GM23248 (cell line): ENCODE data around the gene NLRC5. TPM values are rescaled to one million over a fixed set of nuclear protein-coding genes. Genes with fewer than 3 reads are reported as not detected.
"Not testable (repeated sequence)": the region's sequence is repeated elsewhere in the genome, so short reads cannot be mapped to it uniquely, and the experiment has no call there.

Experiments
- DNase-seq: peaks from one replicate; pipeline ENCODE4 v3.0.0-alpha.2; 2015
- H2AFZ ChIP-seq: fragments of 200-600 bp; sonication (generic); 2 replicates; pipeline ENCODE4 v1.6.1; 2016; ENCODE audit warnings: antibody characterized with exemption
- H3F3A ChIP-seq: fragments of 200-600 bp; sonication (generic); 2 replicates; pipeline ENCODE4 v1.6.1; 2016; ENCODE audit warnings: mild to moderate bottlenecking, antibody characterized with exemption, mixed run types; ENCODE audit not compliant: insufficient read depth
- H3K27ac ChIP-seq: fragments of 200-600 bp; sonication (generic); 2 replicates; pipeline ENCODE4 v1.5.1; 2016; ENCODE audit warnings: mild to moderate bottlenecking
- H3K27me3 ChIP-seq: fragments of 200-600 bp; sonication (generic); replicated peaks from 2 replicates; pipeline ENCODE4 v1.6.1; 2016; ENCODE audit warnings: mild to moderate bottlenecking; ENCODE audit not compliant: insufficient read depth
- H3K36me3 ChIP-seq: fragments of 200-600 bp; sonication (generic); 2 replicates; pipeline ENCODE4 v1.6.1; 2016; ENCODE audit warnings: low read depth, mild to moderate bottlenecking
- H3K4me1 ChIP-seq: fragments of 200-600 bp; sonication (generic); 2 replicates; pipeline ENCODE4 v1.6.1; 2016; ENCODE audit warnings: mild to moderate bottlenecking; ENCODE audit not compliant: insufficient read depth
- H3K4me2 ChIP-seq: fragments of 200-600 bp; sonication (generic); one replicate; pipeline ENCODE4 v1.6.1; 2016; ENCODE audit warnings: mild to moderate bottlenecking; ENCODE audit not compliant: unreplicated experiment
- H3K4me3 ChIP-seq: fragments of 200-600 bp; sonication (generic); 2 replicates; pipeline ENCODE4 v1.5.1; 2016; ENCODE audit warnings: mild to moderate bottlenecking
- H3K79me2 ChIP-seq: fragments of 200-600 bp; sonication (generic); 2 replicates; pipeline ENCODE4 v1.6.1; 2016; ENCODE audit warnings: mild to moderate bottlenecking; ENCODE audit not compliant: insufficient read depth
- H3K9ac ChIP-seq: fragments of 200-600 bp; sonication (generic); 2 replicates; pipeline ENCODE4 v1.6.1; 2016; ENCODE audit warnings: mild to moderate bottlenecking
- H3K9me2 ChIP-seq: fragments of 200-600 bp; sonication (generic); 2 replicates; pipeline ENCODE4 v1.6.1; 2016; ENCODE audit warnings: mixed run types, mild to moderate bottlenecking, moderate library complexity; ENCODE audit not compliant: insufficient read depth
- H3K9me3 ChIP-seq: fragments of 200-600 bp; sonication (generic); one replicate; pipeline ENCODE4 v1.6.1; 2017; ENCODE audit warnings: low read depth
- H4K20me1 ChIP-seq: fragments of 200-600 bp; sonication (generic); 2 replicates; pipeline ENCODE4 v1.6.0; 2016; ENCODE audit not compliant: insufficient read depth
- EZH2 ChIP-seq: fragments of 200-600 bp; sonication (generic); IDR thresholded peaks from 2 replicates; pipeline ENCODE4 v1.6.1; 2018; ENCODE audit warnings: antibody characterized with exemption, mild to moderate bottlenecking; ENCODE audit not compliant: insufficient read depth, poor library complexity, severe bottlenecking
- EZH2phosphoT487 ChIP-seq: fragments of 200-600 bp; sonication (generic); IDR thresholded peaks from 2 replicates; pipeline ENCODE4 v1.6.1; 2018; ENCODE audit warnings: antibody characterized with exemption, moderate library complexity, mild to moderate bottlenecking, low read depth; ENCODE audit not compliant: insufficient read depth
- WGBS, 2 experiments: methylation state at CpG; one replicate each; pipeline ENCODE4 v1.1.6; 2015 to 2017; ENCODE audit warnings: low lambda C conversion rate in 2 of 2, low coverage in 1 of 2; ENCODE audit errors: missing lambda C conversion rate in 2 of 2; 5-methylcytosine and 5-hydroxymethylcytosine counted together
- in situ Hi-C: fragments of 300-500 bp; cut with MboI; formaldehyde crosslinking; loops from 2 replicates; pipeline ENCODE4 v1.15.0; 2020
- polyA plus RNA-seq: library from polyadenylated mRNA; unstranded; fragments of >200 nt; fragmentation: Nextera tagmentation; extraction: Ambion mirVana; gene quantifications from 2 replicates; pipeline ENCODE4 v1.2.1, GENCODE V29; 2016
- total RNA-seq: library from RNA; depleted of rRNA; stranded (reverse); fragments of >200 nt; shearing (Covaris generic); gene quantifications from 2 replicates; pipeline ENCODE4 v1.2.3, GENCODE V29; 2014

NLRC5 gene
- total and polyA plus RNA-seq, 2 experiments from 2014 or later, result 10.6 to 17.1 TPM

DNA sequence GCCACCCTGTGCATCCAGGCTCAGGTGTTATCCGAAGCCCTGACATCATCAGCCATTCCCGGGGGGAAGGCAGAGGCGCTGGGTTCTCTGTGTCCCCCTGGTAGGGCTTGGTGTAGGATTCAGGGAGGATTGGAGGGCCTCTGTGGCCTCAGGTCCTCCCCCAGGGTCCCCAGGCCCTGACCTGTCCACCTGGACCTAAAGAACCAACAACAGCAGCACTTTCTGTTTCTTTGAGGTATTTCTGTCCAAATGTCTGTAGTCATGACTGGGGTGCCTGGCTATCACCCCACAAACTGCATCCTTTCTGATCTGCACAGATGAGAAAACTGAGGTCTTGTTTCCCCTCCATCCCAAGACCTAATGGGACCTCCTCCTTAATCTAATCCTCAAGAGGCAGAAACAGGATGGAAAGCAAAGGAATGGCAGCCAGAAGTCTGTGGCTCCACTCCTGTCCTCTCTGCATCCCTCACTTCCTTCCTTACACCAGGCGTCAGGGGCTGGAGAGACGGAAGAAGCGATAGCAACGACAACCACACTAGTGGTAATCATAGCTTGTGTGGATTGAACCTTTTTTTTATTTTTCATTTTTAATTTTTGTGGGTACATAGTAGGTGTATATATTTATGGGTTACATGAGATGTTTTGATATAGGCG is 11.8 kb downstream of the NLRC5 start:
- DNase-seq, result no peak
- Histone ChIP-seq H3K4me2 (no peak overlapping the region), H2AFZ (no peak overlapping the region), H3K4me1 (peaks cover 24% of the 10 kb centered on the region), H3K27ac (peak overlapping the region; percentile 99), H3F3A (no peaks in the 10 kb centered on the region; the same call in 1 of the 2 replicates), H3K27me3 (no peaks in the 10 kb centered on the region), H4K20me1 (no peaks in the 10 kb centered on the region), H3K9me3 (no peaks in the 10 kb centered on the region), H3K4me3 (no peak overlapping the region), H3K9ac (peak overlapping the region; percentile 49), H3K36me3 (no peaks in the 10 kb centered on the region), H3K9me2 (no peaks in the 10 kb centered on the region), H3K79me2 (peaks cover 70% of the 10 kb centered on the region)
- TF ChIP-seq EZH2phosphoT487, result no peak
- no peak for TF ChIP-seq EZH2
- WGBS, 2 experiments, result 89 to 95% methylated on average over 8 of the region's 8 CpGs
- in situ Hi-C loops, result no loop called here

DNA sequence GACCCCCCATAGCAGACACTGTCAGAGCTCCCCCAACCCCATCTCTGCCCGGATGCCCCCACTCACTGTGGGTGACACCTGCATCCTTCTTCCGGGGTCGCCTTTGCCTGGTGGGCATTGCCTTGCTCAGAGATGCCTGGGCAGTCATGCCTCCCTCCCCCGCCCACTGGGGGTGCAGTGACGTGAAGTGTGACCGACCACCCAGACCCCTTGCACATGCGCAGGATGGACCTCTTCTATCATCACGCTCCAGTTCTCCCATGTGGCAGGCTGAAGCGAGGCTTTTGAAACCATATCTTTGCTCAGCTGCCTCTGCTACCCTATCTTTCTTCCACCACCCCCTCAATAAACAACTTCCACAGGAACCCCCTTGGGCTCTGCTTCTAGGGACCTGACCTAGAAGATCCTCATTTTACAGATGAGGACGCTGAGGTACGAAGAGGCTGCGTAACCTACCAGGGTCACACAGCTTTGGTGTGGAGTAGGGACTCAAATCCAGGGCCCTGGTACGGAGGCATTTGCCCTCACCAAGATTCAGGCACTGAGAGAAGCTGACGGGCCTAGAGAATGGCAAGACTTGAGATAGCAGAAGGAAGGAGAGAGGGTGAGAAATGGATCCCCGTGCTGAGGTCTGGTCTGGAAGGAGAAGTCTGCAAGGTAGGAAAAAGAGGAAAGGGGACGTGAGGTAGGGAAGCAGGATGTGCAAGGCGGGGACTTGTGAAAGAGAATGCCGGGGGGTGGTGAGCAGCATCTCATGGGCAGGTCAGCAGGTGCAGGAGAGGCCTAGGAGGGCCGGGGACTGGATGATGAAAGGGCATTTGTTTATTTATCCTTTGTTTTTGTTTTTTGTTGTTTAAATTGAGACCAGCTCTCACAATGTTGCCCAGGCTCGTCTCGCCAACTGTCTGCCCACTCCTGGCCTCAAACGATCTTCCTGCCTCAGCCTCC is 14.4 kb downstream of the NLRC5 start:
- H3K9me2 ChIP-seq, result no peaks in the 10 kb centered on the region
- 88 to 92% methylated on average over 22 of the region's 22 CpGs for WGBS, 2 experiments
- in situ Hi-C loops, result no loop called here

DNA sequence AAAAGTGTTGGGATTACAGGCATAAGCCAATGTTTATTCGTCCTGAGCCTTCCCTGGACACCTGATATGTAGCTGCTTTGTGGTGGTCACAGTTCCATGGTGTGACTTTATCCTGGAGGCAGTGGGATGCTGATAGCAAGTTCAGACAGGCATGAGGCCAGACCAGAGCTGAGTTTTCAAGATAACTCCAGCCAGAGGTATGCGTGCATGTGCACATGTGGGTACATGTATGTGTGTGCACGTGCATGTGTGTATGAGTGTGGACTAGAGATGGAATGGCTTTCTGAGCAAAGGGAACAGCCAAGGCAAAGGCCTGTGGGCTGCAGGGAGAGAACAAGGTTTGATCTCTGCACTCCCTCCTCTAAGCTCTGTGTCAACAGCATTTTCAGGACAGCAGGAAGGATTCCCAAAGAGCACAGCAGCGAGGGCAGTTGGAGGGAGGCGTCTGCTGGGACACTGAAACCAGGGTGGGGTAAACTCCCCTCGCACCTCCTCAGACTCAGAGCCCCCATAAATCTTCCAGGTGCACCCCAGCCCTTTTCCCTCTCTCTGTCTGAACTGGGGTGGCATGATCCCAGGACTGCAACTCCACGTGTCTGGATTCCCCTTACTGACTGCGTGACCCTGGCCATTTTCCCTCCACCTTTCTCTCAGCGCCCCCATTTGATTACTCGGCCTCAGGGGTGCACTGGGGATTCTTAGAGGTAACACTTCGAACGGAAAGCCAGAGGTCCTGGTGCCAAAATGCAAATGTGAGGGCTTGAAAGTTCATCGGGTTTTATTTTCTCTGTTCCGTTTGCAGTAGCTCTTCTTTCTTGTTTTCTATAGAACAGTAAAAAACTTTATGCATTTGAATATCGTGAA is 15.3 kb downstream of the NLRC5 start:
- H2AFZ ChIP-seq, result no peak overlapping the region
- H3K9ac ChIP-seq, result no peak overlapping the region
- no peaks in the 10 kb centered on the region for H4K20me1 ChIP-seq
- TF ChIP-seq EZH2, result no peak
- no peak overlapping the region for H3K27ac ChIP-seq
- no peaks in the 10 kb centered on the region for H3K9me3 ChIP-seq
- no peaks in the 10 kb centered on the region; the same call in 1 of the 2 replicates for H3F3A ChIP-seq
- no peaks in the 10 kb centered on the region for H3K36me3 ChIP-seq
- peaks cover 22% of the 10 kb centered on the region for H3K4me1 ChIP-seq
- no peak overlapping the region for H3K4me3 ChIP-seq
- 81 to 82% methylated on average over 15 of the region's 15 CpGs for WGBS, 2 experiments
- no peak overlapping the region for H3K4me2 ChIP-seq
- in situ Hi-C loops, result no loop called here
- peaks cover 65% of the 10 kb centered on the region for H3K79me2 ChIP-seq
- no peak for DNase-seq
- no peaks in the 10 kb centered on the region for H3K9me2 ChIP-seq
- no peaks in the 10 kb centered on the region for H3K27me3 ChIP-seq

More for the DNA sequence above, 14.4 kb downstream of the NLRC5 start:
- H3F3A ChIP-seq, result no peaks in the 10 kb centered on the region; the same call in 1 of the 2 replicates
- H3K27me3 ChIP-seq, result no peaks in the 10 kb centered on the region
- H4K20me1 ChIP-seq, result no peaks in the 10 kb centered on the region
- peaks cover 65% of the 10 kb centered on the region for H3K79me2 ChIP-seq
- no peak overlapping the region for H3K27ac ChIP-seq
- TF ChIP-seq EZH2 (no peak), EZH2phosphoT487 (no peak)
- H2AFZ ChIP-seq, result no peak overlapping the region
- peaks cover 26% of the 10 kb centered on the region for H3K4me1 ChIP-seq
- no peak overlapping the region for H3K4me2 ChIP-seq
- no peak overlapping the region for H3K9ac ChIP-seq
- no peaks in the 10 kb centered on the region for H3K9me3 ChIP-seq
- no peaks in the 10 kb centered on the region for H3K36me3 ChIP-seq
- no peak for DNase-seq
- no peak overlapping the region for H3K4me3 ChIP-seq

DNA sequence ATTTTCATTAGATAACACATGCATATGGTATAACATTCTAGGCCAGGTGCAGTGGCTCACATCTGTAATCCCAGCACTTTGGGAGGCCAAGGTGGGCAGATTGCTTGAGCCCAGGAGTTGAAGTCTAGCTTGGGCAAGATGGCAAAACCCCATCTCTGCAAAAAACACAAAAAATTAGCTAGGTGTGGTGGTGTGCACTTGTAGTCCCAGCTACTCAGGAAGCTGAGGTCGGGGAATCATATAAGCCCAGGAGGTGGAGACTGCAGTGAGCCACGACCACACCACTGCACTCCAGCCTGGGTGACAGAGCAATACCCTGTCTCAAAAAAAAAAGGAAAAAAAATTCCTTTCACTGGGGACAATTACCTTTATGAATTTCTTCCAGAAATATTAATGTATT is 16.2 kb downstream of the NLRC5 start:
- H3K27me3 ChIP-seq, H3K27ac ChIP-seq, H3F3A ChIP-seq, in situ Hi-C loops, H3K4me3 ChIP-seq, H3K9me3 ChIP-seq, H3K4me2 ChIP-seq, H3K9me2 ChIP-seq, H3K36me3 ChIP-seq, H2AFZ ChIP-seq, H3K9ac ChIP-seq, DNase-seq, H4K20me1 ChIP-seq: not testable (repeated sequence)
- peaks cover 13% of the 10 kb centered on the region for H3K4me1 ChIP-seq
- peaks cover 68% of the 10 kb centered on the region for H3K79me2 ChIP-seq
- 96 to 97% methylated on average over 2 of the region's 2 CpGs for WGBS, 2 experiments
